ENCODE data around the gene PKLR. TPM values are rescaled to one million over a fixed set of nuclear protein-coding genes. Genes with fewer than 3 reads are reported as not detected.

PKLR gene
- total RNA-seq, 1 experiment from 2014 or later = not detected

DNA sequence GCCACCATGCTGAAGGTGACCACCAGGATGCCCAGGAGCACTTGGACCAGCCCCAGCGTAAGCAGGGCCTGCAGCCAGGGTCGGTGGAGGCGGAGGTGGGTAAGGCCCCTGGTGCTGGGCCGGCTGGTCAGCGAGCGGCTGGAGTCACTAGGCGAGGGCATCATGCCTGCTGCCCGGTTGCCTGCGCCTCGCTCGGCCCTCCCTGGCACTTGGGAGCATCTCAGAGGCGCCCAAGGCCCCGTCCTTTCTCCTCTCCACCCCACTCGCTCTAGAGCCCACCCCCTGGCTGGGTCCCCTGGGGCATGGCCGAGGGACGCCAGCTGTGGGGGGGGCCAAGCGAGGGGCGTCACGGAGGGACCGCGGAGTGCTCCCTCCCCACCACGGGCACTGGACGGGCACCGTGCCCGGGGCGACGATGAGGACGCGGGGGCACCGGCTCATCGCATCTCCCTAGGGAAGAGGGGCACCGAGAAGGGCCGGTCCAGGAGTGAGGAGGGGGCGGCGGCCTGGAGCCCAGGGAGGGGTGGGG lies 46.5 kb downstream of the PKLR start:
- no peaks in the 10 kb centered on the region for H3K79me2 ChIP-seq (ENCODE audit: insufficient read depth, low read length)
- no peak overlapping the region for H2BK5ac ChIP-seq (ENCODE audit: insufficient read length, low read length)
- WGBS (ENCODE audit: extremely low coverage, insufficient read length, low lambda C conversion rate) = no CpG with 5 or more reads among the region's 35 CpGs
- H3K4me3 Mint-ChIP-seq = peak overlapping the region; percentile 73 to 88
- no peak overlapping the region for H2BK12ac ChIP-seq (ENCODE audit: insufficient read length, low read depth, low read length)
- H2AK5ac ChIP-seq (ENCODE audit: insufficient read length, low read length) = no peak overlapping the region
- no peak overlapping the region for H2AFZ ChIP-seq (ENCODE audit: low read length)
- H3K79me1 ChIP-seq (ENCODE audit: insufficient read depth, low read depth, low read length, poor library complexity, severe bottlenecking) = no peaks in the 10 kb centered on the region
- peak overlapping the region; percentile 67 for H3K4me2 ChIP-seq (ENCODE audit: insufficient read depth, insufficient read length, low read length)
- peaks cover 30 to 32% of the 10 kb centered on the region in 2 experiments for H3K4me1 Mint-ChIP-seq
- no peaks in the 10 kb centered on the region for H3K9me3 Mint-ChIP-seq
- H3K27ac ChIP-seq (ENCODE audit: insufficient read length, low read depth, low read length) = no peak overlapping the region
- H3K27me3 ChIP-seq (ENCODE audit: insufficient read depth, low read length) = no peaks in the 10 kb centered on the region
- no peaks in the 10 kb centered on the region for H4K20me1 ChIP-seq (ENCODE audit: control insufficient read depth, insufficient read depth, insufficient read length)
- H3K9me3 ChIP-seq (ENCODE audit: control insufficient read depth, low read depth, low read length) = no peaks in the 10 kb centered on the region
- TF ChIP-seq, protein P1, sequence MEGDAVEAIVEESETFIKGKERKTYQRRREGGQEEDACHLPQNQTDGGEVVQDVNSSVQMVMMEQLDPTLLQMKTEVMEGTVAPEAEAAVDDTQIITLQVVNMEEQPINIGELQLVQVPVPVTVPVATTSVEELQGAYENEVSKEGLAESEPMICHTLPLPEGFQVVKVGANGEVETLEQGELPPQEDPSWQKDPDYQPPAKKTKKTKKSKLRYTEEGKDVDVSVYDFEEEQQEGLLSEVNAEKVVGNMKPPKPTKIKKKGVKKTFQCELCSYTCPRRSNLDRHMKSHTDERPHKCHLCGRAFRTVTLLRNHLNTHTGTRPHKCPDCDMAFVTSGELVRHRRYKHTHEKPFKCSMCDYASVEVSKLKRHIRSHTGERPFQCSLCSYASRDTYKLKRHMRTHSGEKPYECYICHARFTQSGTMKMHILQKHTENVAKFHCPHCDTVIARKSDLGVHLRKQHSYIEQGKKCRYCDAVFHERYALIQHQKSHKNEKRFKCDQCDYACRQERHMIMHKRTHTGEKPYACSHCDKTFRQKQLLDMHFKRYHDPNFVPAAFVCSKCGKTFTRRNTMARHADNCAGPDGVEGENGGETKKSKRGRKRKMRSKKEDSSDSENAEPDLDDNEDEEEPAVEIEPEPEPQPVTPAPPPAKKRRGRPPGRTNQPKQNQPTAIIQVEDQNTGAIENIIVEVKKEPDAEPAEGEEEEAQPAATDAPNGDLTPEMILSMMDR (conservative IDR thresholded peaks at IDR 0.05) = no peak
- H3K23ac ChIP-seq (ENCODE audit: insufficient read length, low read depth, low read length) = no peak overlapping the region
- no peak overlapping the region for H2BK120ac ChIP-seq (ENCODE audit: low read depth, low read length, poor library complexity, severe bottlenecking)
- no peak overlapping the region for H4K8ac ChIP-seq (replicated peaks; ENCODE audit: insufficient read length, low read depth, low read length)
- no peaks in the 10 kb centered on the region; the same call in 1 of the 2 replicates for H3K27me3 Mint-ChIP-seq (ENCODE audit: low read depth)
- no peak overlapping the region for H2BK20ac ChIP-seq (ENCODE audit: low read depth, low read length, poor library complexity, severe bottlenecking)
- no peak overlapping the region for H3K4ac ChIP-seq (ENCODE audit: low read depth, low read length)
- H3K36me3 Mint-ChIP-seq (ENCODE audit: insufficient read depth in 1 of 3, low read depth in 3 of 3) = peaks cover 8 to 31% (median 26%) of the 10 kb centered on the region in 3 experiments; a peak in 6 of 7 replicates
- peak overlapping the region in 1 of 3 experiments; percentile 68; a peak in 3 of 7 replicates for H3K27ac Mint-ChIP-seq
- no peak overlapping the region for H3K56ac ChIP-seq (ENCODE audit: insufficient read length, low read depth, low read length)
- H4K5ac ChIP-seq (ENCODE audit: insufficient read length, low read depth, low read length) = no peak overlapping the region
- no peak overlapping the region for H2BK15ac ChIP-seq (ENCODE audit: low read depth, low read length)
- no peak overlapping the region for H3K14ac ChIP-seq (ENCODE audit: insufficient read depth, low read length)
- no peak overlapping the region for H3K18ac ChIP-seq (ENCODE audit: insufficient read length, low read depth, low read length)
- H3T11ph ChIP-seq (ENCODE audit: low read length) = no peak overlapping the region
- DNase-seq = no peak
- no peak overlapping the region for H3K9ac ChIP-seq (ENCODE audit: extremely low read depth, insufficient read length, low read length)
- no peak overlapping the region for H4K91ac ChIP-seq (ENCODE audit: insufficient read length, low read depth, low read length)
- H3K23me2 ChIP-seq (ENCODE audit: insufficient read length, low read depth, low read length, poor library complexity, severe bottlenecking) = peaks cover 14% of the 10 kb centered on the region
- peaks cover 4% of the 10 kb centered on the region; the same call in 1 of the 2 replicates for H3K4me1 ChIP-seq (ENCODE audit: insufficient read depth, low read length)
